Measurements from ENCODE around the gene ANKS1B. TPM values are rescaled to one million over a fixed set of nuclear protein-coding genes. Genes with fewer than 3 reads are reported as not detected.

The ANKS1B gene
- total RNA-seq, 4 donors from 2014 or later = 16.6 to 62.6 (median 40.2) TPM

GRCh38 chr12:98883231-98883630 lies 1101.5 kb downstream of the ANKS1B start:
- Histone ChIP-seq H3K9me3 (no peaks in the 10 kb centered on the region), H3K36me3 (no peaks in the 10 kb centered on the region), H3K4me3 (no peak overlapping the region), H3K27ac (no peak overlapping the region), H3K27me3 (no peaks in the 10 kb centered on the region), H3K4me1 (no peaks in the 10 kb centered on the region)
- no peak for DNase-seq
- TF ChIP-seq CTCF (IDR thresholded peaks at IDR 0.05) (no peak), POLR2A (IDR thresholded peaks at IDR 0.05) (no peak)
- intact Hi-C loops (cut with DNase I; ENCODE audit: low total_unique reads) = no loop called here

- H3K4me1 ChIP-seq = no peaks in the 10 kb centered on the region
- no peaks in the 10 kb centered on the region for H3K36me3 ChIP-seq
- no peak for TF ChIP-seq POLR2A (IDR thresholded peaks at IDR 0.05)
- no peak for TF ChIP-seq CTCF (IDR thresholded peaks at IDR 0.05)
- no peak for DNase-seq
- H3K27me3 ChIP-seq = no peaks in the 10 kb centered on the region
- intact Hi-C loops (cut with DNase I; ENCODE audit: low total_unique reads) = no loop called here
- H3K9me3 ChIP-seq = no peaks in the 10 kb centered on the region
- no peak overlapping the region for H3K4me3 ChIP-seq
- no peak overlapping the region for H3K27ac ChIP-seq
Observed at GRCh38 chr12:98882526-98882925, 1102.2 kb downstream of the ANKS1B start.

- intact Hi-C loops (cut with DNase I; ENCODE audit: low total_unique reads) = loop anchor here (10.0 kb wide), 1 partner anchor 1699 kb away; no protein-coding TSS in a partner anchor
- Histone ChIP-seq H3K27ac (no peak overlapping the region), H3K36me3 (no peaks in the 10 kb centered on the region), H3K4me3 (no peak overlapping the region), H3K4me1 (no peaks in the 10 kb centered on the region), H3K27me3 (no peaks in the 10 kb centered on the region), H3K9me3 (no peaks in the 10 kb centered on the region)
- no peak for TF ChIP-seq CTCF (IDR thresholded peaks at IDR 0.05)
- no peak for TF ChIP-seq POLR2A (IDR thresholded peaks at IDR 0.05)
- DNase-seq = no peak
Observed at GRCh38 chr12:98873776-98874175, 1111.0 kb downstream of the ANKS1B start.

- no peak overlapping the region for H3K27ac ChIP-seq
- H3K4me3 ChIP-seq = no peak overlapping the region
- intact Hi-C loops (cut with DNase I; ENCODE audit: low total_unique reads) = loop anchor here (10.0 kb wide), 1 partner anchor 1696 kb away; no protein-coding TSS in a partner anchor
- no peaks in the 10 kb centered on the region for H3K36me3 ChIP-seq
- DNase-seq = no peak
- no peak for TF ChIP-seq CTCF (IDR thresholded peaks at IDR 0.05)
- TF ChIP-seq POLR2A (IDR thresholded peaks at IDR 0.05) = no peak
- H3K9me3 ChIP-seq = no peaks in the 10 kb centered on the region
- H3K27me3 ChIP-seq = no peaks in the 10 kb centered on the region
- no peaks in the 10 kb centered on the region for H3K4me1 ChIP-seq
Observed at GRCh38 chr12:98870504-98870903, 1114.2 kb downstream of the ANKS1B start.

GRCh38 chr12:98869886-98870503 lies 1114.7 kb downstream of the ANKS1B start:
- Histone ChIP-seq H3K4me1 (no peaks in the 10 kb centered on the region), H3K27ac (no peak overlapping the region), H3K4me3 (no peak overlapping the region), H3K9me3 (no peaks in the 10 kb centered on the region), H3K27me3 (no peaks in the 10 kb centered on the region), H3K36me3 (no peaks in the 10 kb centered on the region)
- TF ChIP-seq CTCF (IDR thresholded peaks at IDR 0.05) (no peak), POLR2A (IDR thresholded peaks at IDR 0.05) (no peak)
- intact Hi-C loops (cut with DNase I; ENCODE audit: low total_unique reads) = loop anchor here (10.0 kb wide), 1 partner anchor 1695 kb away; no protein-coding TSS in a partner anchor
- no peak for DNase-seq
